ENCODE results near the gene POU6F2. TPM values are rescaled to one million over a fixed set of nuclear protein-coding genes. Genes with fewer than 3 reads are reported as not detected.

POU6F2 gene
- total and polyA plus RNA-seq, 2 of the 4 experiments (the other 2 are of a cell fraction) = not detected

DNA sequence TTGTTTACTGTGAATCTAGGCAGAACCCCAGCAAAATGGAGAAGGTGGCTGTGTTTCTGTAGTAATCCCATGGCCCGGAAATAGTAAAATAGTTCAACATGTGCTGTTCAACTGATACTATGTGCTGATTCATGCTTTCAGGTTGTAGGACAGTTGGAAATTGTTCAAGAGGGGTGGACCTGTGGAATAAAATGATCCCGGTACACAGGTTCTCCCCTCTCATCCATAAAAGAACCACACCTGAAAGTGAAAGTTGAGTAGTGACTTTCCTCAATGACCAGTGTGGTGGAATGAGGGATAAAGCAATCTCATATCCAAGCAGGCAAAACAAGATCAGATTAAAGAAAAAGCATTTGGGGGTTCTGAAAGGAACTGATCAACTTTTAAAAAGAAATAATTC, 177.1 kb downstream of the POU6F2 start:
- H3K9me3 ChIP-seq (ENCODE audit: control insufficient read depth, insufficient read depth, low read length) = no peaks in the 10 kb centered on the region
- H3K27me3 ChIP-seq (ENCODE audit: control insufficient read depth, insufficient read depth, low read length) = no peaks in the 10 kb centered on the region; the same call in 1 of the 2 replicates
- no TSS peak for BruUV-seq (replicated peaks)
- H4K5ac ChIP-seq (ENCODE audit: low read depth, low read length) = no peak overlapping the region
- dilution Hi-C loops (cut with HindIII; ENCODE audit: low sequenced_read_pairs, unreplicated experiment) (no loop called here), intact Hi-C loops (cut with micrococcal nuclease) (no loop called here), in situ Hi-C loops (cut with MboI; ENCODE audit: low sequenced_read_pairs) (no loop called here)
- no peak overlapping the region for H2BK120ac ChIP-seq (ENCODE audit: low read depth, low read length)
- CTCF ChIA-PET = no interaction called here
- H3K14ac ChIP-seq (replicated peaks; ENCODE audit: low read depth, low read length) = no peak overlapping the region
- no CpG with 5 or more reads among the region's 2 CpGs for WGBS, 2 experiments (ENCODE audit: extremely low coverage in 2 of 2, insufficient read length in 1 of 2)
- POLR2A ChIA-PET (ENCODE audit: unreplicated experiment) = no interaction called here
- no peak overlapping the region for H2AFZ ChIP-seq (replicated peaks; ENCODE audit: low read length, poor library complexity)
- H3K79me1 ChIP-seq (ENCODE audit: low read depth in 1 of 2, low read length in 2 of 2) = no peaks in the 10 kb centered on the region
- TF ChIP-seq CHD1 (IDR thresholded peaks at IDR 0.05; ENCODE audit: low read depth, low read length) (no peak), RAD21 (IDR thresholded peaks at IDR 0.05; ENCODE audit: low read length) (no peak), BHLHE40 (IDR thresholded peaks at IDR 0.05; ENCODE audit: low read depth, low read length) (no peak), USF2 (IDR thresholded peaks at IDR 0.05; ENCODE audit: low read depth, low read length) (no peak), MAZ (IDR thresholded peaks at IDR 0.05; ENCODE audit: borderline replicate concordance, low read depth, low read length) (no peak)
- TF ChIP-seq, protein P1, sequence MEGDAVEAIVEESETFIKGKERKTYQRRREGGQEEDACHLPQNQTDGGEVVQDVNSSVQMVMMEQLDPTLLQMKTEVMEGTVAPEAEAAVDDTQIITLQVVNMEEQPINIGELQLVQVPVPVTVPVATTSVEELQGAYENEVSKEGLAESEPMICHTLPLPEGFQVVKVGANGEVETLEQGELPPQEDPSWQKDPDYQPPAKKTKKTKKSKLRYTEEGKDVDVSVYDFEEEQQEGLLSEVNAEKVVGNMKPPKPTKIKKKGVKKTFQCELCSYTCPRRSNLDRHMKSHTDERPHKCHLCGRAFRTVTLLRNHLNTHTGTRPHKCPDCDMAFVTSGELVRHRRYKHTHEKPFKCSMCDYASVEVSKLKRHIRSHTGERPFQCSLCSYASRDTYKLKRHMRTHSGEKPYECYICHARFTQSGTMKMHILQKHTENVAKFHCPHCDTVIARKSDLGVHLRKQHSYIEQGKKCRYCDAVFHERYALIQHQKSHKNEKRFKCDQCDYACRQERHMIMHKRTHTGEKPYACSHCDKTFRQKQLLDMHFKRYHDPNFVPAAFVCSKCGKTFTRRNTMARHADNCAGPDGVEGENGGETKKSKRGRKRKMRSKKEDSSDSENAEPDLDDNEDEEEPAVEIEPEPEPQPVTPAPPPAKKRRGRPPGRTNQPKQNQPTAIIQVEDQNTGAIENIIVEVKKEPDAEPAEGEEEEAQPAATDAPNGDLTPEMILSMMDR (conservative IDR thresholded peaks at IDR 0.05; ENCODE audit: low read depth, low read length) = no peak
- no peak overlapping the region for H2BK5ac ChIP-seq (ENCODE audit: low read depth, low read length, poor library complexity, severe bottlenecking)
- no peak overlapping the region for H3K18ac ChIP-seq (ENCODE audit: low read depth, low read length)
- H3K56ac ChIP-seq (ENCODE audit: extremely low read depth, insufficient read depth, low read length) = no peak overlapping the region
- H4K8ac ChIP-seq (ENCODE audit: low read depth in 2 of 2, low read length in 2 of 2) = no peak overlapping the region
- H3K4ac ChIP-seq (ENCODE audit: low read depth, low read length) = no peak overlapping the region
- H2AK5ac ChIP-seq (ENCODE audit: low read depth, low read length) = no peak overlapping the region
- H3K23ac ChIP-seq (ENCODE audit: low read depth, low read length) = no peak overlapping the region
- DNase-seq (no peak), ATAC-seq (ENCODE audit: low read depth) (no peak)
- H3K36me3 ChIP-seq (ENCODE audit: control insufficient read depth, insufficient read depth, low read length) = no peaks in the 10 kb centered on the region
- no peak overlapping the region for H3K9ac ChIP-seq (ENCODE audit: low read depth, low read length)
- H4K91ac ChIP-seq (ENCODE audit: insufficient read depth, low read depth, low read length) = no peak overlapping the region
- no peaks in the 10 kb centered on the region for H4K20me1 ChIP-seq (ENCODE audit: insufficient read depth, low read length)
- no peaks in the 10 kb centered on the region for H3K4me1 ChIP-seq (ENCODE audit: control insufficient read depth, insufficient read depth, low read length)
- no peak overlapping the region for H2AK9ac ChIP-seq (replicated peaks; ENCODE audit: low read depth, low read length, poor library complexity)
- H3K4me3 ChIP-seq (ENCODE audit: insufficient read depth, low read depth, low read length) = no peak overlapping the region
- H3K9me1 ChIP-seq (ENCODE audit: insufficient read depth, low read length) = no peaks in the 10 kb centered on the region
- no peak overlapping the region for H3K27ac ChIP-seq (ENCODE audit: insufficient read depth, low read length)
- no peak overlapping the region for H2BK20ac ChIP-seq (ENCODE audit: low read depth, low read length)
- H3K4me2 ChIP-seq (ENCODE audit: low read depth, low read length) = no peak overlapping the region
- H2BK15ac ChIP-seq (ENCODE audit: low read depth, low read length) = no peak overlapping the region

All from IMR-90 (cell line).